Measurements from ENCODE around the gene FOXD2. TPM values are rescaled to one million over a fixed set of nuclear protein-coding genes. Genes with fewer than 3 reads are reported as not detected.

FOXD2 gene
- total RNA-seq, 1 donor from 2014 or later = 4.9 TPM

- no peak for DNase-seq (ENCODE audit: extremely low spot score, unreplicated experiment)
- H3K4me3 Mint-ChIP-seq = no peak overlapping the region
- H3K27ac Mint-ChIP-seq = no peak overlapping the region
- no peaks in the 10 kb centered on the region for H3K9me3 Mint-ChIP-seq
- H3K36me3 Mint-ChIP-seq = no peaks in the 10 kb centered on the region
- peaks cover 34% of the 10 kb centered on the region for H3K27me3 Mint-ChIP-seq
- no peak for TF ChIP-seq CTCF (conservative IDR thresholded peaks at IDR 0.05)
- H3K4me1 Mint-ChIP-seq (ENCODE audit: unreplicated experiment) = peaks cover 13% of the 10 kb centered on the region
These were observed 35.3 kb upstream of the FOXD2 start for GRCh38 chr1:47402591-47402990.

- Mint-ChIP-seq H3K36me3 (no peaks in the 10 kb centered on the region), H3K4me1 (ENCODE audit: unreplicated experiment) (peaks cover 21% of the 10 kb centered on the region), H3K27me3 (peaks cover 31% of the 10 kb centered on the region), H3K9me3 (no peaks in the 10 kb centered on the region), H3K4me3 (no peak overlapping the region), H3K27ac (no peak overlapping the region)
- DNase-seq (ENCODE audit: extremely low spot score, unreplicated experiment) = no peak
- no peak for TF ChIP-seq CTCF (conservative IDR thresholded peaks at IDR 0.05)
These were observed 34.4 kb upstream of the FOXD2 start for GRCh38 chr1:47403321-47403910.

GRCh38 chr1:47405697-47406096 lies 32.1 kb upstream of the FOXD2 start:
- no peak for DNase-seq (ENCODE audit: extremely low spot score, unreplicated experiment)
- Mint-ChIP-seq H3K36me3 (no peaks in the 10 kb centered on the region), H3K27me3 (peaks cover 32% of the 10 kb centered on the region), H3K27ac (no peak overlapping the region), H3K4me1 (ENCODE audit: unreplicated experiment) (peaks cover 40% of the 10 kb centered on the region), H3K9me3 (no peaks in the 10 kb centered on the region), H3K4me3 (no peak overlapping the region)
- no peak for TF ChIP-seq CTCF (conservative IDR thresholded peaks at IDR 0.05)

GRCh38 chr1:47406966-47407365 lies 30.9 kb upstream of the FOXD2 start:
- H3K27ac Mint-ChIP-seq = no peak overlapping the region
- no peak for DNase-seq (ENCODE audit: extremely low spot score, unreplicated experiment)
- peaks cover 32% of the 10 kb centered on the region for H3K4me1 Mint-ChIP-seq (ENCODE audit: unreplicated experiment)
- H3K27me3 Mint-ChIP-seq = peaks cover 24% of the 10 kb centered on the region
- H3K9me3 Mint-ChIP-seq = no peaks in the 10 kb centered on the region
- no peaks in the 10 kb centered on the region for H3K36me3 Mint-ChIP-seq
- TF ChIP-seq CTCF (conservative IDR thresholded peaks at IDR 0.05) = no peak
- no peak overlapping the region for H3K4me3 Mint-ChIP-seq

GRCh38 chr1:47407481-47407880 lies 30.4 kb upstream of the FOXD2 start:
- H3K4me3 Mint-ChIP-seq = no peak overlapping the region
- no peak overlapping the region for H3K27ac Mint-ChIP-seq
- H3K9me3 Mint-ChIP-seq = no peaks in the 10 kb centered on the region
- H3K27me3 Mint-ChIP-seq = peaks cover 19% of the 10 kb centered on the region
- no peak for TF ChIP-seq CTCF (conservative IDR thresholded peaks at IDR 0.05)
- no peaks in the 10 kb centered on the region for H3K36me3 Mint-ChIP-seq
- no peak for DNase-seq (ENCODE audit: extremely low spot score, unreplicated experiment)
- peaks cover 32% of the 10 kb centered on the region for H3K4me1 Mint-ChIP-seq (ENCODE audit: unreplicated experiment)
